ENCODE measurements around the gene NOTCH2.
"Not testable (repeated sequence)": the region's sequence is repeated elsewhere in the genome, so short reads cannot be mapped to it uniquely, and the experiment has no call there.

NOTCH2 gene

DNA sequence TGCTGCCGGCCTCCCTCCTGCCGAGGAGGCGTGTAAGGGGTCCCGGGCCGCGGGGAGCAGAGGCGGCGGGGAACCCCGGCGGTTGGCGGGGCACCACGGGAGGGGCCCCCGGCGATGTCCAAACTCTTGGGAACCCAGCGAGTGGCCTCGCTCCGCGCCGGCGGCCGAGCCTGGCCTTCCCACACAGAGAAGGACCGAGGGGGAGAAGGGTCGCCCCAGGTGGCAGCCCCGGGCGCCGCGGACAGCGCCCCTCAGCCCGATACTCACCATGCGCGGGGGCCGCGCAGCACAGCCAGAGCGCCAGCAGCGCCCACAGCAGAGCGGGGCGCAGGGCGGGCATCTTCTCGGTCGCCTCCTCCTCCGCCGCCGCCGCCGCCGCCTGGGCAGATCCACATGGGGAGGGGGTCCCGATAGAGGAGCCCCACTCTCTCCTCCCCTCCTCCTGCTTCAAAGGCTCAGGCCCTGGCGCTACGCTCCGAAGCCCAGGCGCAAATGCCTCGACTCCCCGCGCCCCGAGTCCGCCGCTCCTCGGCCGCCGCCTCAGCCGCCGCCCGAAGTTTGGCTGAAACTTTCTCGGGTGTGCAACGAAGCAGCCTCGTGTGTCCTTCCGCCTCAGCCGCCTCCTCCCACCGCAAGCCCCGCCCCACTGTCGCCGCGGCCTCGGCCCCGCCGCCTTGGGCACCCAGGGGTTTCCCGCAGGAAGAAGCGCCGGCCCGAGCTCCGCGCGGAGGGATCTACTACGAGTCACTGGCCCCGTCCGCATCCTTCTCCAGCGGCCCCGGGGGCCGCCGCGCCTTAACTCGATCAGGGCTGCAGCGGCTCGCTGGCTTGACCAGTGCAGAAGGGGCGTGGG lies at the start of gene NOTCH2:
TSS of gene NOTCH2 (minus strand) at position 596 of the 853 bp plus-strand sequence. CDS start at position 340, 256 bp downstream.
- DNase-seq = peak; percentile 5

DNA sequence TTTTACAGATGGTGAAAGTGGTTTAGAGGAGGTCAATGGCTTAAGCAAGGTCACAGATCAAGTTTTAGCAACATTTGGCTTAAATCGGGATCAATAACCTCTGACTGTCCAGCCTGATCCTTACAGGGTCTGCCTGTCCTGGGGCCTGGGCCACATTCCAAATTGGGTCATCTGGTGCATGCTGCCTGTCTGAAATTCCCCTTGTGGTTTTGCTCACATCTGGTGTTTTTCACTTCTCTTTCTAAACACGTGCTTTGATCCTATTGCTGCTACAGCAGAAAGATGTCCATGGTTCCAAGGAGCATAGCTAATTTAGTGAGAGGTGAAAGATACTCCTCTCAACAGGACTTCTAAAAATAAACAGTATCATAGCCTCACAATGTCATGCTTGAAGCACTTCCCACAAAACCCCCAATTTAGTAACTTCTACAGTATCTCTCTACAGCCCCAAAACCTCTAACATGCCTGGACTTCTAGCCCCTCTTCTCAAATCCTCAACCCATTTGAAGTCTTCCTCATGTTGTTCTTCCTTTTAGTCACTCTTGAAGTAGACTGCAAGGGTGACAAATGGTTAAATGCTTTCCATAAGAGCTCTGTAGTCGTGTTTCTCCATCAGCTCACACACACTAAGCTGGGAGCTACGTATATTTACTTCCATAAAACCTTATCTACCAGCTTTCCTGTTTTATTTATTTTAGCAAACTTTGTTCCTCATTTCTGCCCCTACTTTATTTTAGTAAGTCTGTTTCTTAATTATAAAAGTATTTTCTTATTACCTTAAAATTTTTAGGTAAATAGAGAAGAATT lies 48.1 kb upstream of the NOTCH2 start:
- not testable (repeated sequence) for DNase-seq

- DNase-seq = not testable (repeated sequence)
Observed at GRCh38 chr1:120116094-120116493, 46.6 kb upstream of the NOTCH2 start.

DNA sequence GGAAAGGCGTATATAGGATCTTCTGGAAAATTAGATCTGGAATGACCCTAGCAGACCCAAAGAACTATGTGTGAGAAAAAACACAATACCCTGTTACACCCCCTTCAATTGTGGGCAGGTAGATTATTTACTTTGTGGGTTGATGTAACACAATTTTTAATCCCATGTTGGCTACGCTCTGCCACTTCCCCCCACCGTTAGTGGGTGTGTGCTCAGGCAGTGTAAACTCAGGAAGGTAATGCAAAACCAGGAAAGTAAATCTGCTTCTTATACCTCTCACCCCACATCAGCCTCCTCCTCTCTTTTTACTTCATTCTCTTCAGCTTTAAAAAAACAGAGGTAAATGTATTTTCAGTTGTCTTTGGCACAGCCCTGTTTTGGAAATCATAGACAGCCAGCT lies 43.7 kb upstream of the NOTCH2 start:
- DNase-seq = not testable (repeated sequence)

DNA sequence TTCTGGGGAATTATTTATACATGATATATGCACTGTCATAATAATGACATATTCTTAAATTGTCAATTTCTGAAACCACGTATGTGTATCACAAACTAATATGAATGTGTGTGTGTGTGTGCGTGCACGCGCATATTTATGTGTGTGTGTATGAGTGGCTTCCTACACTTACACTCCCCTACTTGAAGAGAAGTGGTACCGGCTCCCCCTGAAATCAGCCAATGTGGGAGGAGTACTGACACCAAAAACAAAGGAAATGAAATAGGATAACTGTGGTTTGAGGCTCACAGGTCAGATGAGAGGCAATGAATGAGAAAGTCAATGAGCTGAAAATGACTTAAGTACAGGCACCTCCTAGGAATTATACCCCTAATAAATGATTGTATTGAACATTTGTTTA lies 42.8 kb upstream of the NOTCH2 start:
- not testable (repeated sequence) for DNase-seq

DNA sequence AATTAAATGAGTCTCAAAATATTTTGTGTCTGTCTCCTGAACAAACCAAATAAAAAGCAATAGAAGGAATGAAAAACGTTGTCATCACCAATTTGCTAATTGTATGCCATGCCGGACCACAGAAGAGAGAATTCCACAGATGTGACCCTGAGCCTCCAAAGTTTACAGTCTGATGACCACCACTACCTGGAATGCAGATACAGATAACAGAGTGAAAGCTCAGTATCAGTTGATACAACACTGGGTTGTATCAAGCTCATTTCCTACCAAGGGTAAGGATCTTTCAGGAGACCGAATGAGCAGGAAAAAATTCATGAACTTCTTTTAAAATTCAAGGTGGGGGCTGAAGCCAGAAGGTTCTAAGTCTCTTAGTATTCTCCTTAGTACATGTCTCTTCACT lies 42.3 kb upstream of the NOTCH2 start:
- DNase-seq = not testable (repeated sequence)

DNA sequence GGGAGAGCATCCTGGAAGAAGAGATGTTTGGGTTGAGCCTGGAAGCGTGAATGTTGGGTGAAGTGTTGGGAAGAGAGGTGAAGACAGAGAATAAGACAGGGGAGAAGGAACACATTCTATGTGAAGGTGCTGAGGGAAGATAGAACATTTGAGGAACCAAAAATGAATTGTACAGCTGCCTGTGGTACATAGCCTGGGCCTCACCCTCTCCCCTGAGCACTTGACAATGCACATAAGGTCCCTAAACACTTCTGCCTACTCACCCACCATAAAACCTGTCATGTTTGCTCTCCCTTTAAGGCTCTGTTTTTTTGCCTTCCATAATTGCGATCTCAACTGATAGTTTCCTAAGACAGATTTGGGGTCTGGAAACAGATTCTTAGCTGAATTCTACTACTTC lies 41.5 kb upstream of the NOTCH2 start:
- DNase-seq = not testable (repeated sequence)

DNA sequence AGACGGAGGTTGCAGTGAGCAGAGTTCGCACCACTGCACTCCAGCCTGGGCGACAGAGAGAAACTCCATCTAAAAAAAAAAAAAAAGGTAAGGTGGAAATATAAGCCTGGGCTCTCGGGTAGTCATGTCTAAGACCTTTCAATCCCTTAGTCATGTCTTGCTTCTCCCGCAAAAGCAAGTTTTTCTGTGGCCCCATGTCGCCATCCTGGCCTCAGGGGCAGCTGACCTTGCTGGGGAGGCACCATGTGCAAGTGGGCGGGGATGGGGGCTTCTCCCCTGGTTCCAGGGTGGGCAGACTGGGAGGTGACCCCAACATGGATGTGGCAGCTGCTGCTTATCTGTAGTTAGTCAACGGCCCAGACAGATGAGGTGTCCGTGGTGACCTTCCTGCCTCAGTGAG lies 40.2 kb upstream of the NOTCH2 start:
- not testable (repeated sequence) for DNase-seq

DNA sequence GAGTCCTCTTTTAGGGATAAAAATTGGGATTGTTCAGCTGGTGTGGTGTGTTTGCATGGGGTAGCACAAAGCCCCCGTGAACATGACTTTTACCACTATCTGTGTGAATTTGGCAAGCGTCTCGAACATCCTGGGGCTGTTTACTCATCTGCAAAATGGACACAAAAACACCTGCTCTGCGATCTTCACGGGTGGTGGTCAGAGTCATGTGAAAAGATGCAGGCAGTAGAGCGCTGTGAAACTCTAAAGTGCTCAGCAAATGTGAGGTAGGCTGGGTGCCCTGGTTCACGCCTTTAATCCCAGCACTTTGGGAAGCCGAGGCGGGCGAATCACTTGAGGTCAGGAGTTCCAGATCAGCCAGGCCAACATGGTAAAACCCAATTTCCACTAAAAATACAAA lies 39.7 kb upstream of the NOTCH2 start:
- not testable (repeated sequence) for DNase-seq

DNA sequence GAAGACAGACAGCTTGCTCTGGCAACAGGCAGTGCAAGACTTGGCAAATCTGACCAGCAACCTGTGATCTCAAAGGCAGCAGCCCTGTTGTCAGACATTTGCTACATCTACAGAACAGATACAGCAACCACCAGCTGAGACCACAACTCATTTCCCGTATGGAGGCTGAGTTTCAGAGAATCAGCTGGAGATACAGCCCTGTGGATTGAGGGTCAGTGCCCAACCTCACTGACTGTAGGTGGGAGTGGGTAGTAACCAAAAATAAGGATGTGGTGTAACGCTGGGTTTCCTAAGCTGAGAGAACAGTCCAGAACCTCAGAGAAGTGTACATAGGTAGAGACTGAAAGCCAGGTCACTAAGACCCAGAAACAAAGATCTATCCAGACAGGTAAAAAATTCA lies 35.8 kb upstream of the NOTCH2 start:
- DNase-seq = not testable (repeated sequence)

DNA sequence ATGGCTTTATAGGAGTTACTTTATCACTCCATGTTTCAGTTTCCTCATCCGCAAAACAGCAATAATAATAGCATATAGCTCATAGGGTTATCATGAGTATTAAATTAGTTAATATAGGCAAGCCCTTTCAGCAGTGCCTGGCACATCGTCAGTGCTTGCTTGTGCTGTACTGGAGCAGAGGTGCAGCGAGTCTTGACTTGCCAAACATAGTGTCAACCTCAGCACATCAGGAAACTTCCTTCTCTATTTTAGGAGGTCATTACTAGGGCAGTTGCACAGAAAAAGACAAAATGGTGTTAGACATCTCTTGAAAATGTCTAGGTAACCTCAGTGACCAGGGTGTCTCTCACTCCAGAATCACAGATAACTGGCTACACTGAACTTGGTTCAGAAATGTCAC lies 34.3 kb upstream of the NOTCH2 start:
- DNase-seq = not testable (repeated sequence)

DNA sequence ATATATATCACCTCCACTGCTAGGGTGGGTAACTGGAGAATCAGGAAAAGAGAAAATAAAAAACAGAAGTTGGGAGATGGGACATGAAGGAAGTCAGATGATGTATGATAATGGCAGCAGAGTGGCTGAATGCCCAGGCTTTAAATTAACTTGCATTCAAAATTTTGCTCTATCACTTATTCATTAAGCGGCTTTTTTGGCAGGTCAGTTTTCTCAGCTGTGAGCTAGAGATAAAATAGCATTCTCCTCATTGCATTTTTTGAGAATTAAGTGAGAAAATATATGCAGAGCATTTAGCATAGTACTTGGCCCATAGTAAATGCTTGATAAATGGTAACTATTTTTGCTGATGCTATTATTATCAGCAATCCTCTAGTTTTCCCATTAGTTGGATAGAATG lies 32.1 kb upstream of the NOTCH2 start:
- not testable (repeated sequence) for DNase-seq

- not testable (repeated sequence) for DNase-seq
Observed at GRCh38 chr1:120100590-120100989, 31.1 kb upstream of the NOTCH2 start.

DNA sequence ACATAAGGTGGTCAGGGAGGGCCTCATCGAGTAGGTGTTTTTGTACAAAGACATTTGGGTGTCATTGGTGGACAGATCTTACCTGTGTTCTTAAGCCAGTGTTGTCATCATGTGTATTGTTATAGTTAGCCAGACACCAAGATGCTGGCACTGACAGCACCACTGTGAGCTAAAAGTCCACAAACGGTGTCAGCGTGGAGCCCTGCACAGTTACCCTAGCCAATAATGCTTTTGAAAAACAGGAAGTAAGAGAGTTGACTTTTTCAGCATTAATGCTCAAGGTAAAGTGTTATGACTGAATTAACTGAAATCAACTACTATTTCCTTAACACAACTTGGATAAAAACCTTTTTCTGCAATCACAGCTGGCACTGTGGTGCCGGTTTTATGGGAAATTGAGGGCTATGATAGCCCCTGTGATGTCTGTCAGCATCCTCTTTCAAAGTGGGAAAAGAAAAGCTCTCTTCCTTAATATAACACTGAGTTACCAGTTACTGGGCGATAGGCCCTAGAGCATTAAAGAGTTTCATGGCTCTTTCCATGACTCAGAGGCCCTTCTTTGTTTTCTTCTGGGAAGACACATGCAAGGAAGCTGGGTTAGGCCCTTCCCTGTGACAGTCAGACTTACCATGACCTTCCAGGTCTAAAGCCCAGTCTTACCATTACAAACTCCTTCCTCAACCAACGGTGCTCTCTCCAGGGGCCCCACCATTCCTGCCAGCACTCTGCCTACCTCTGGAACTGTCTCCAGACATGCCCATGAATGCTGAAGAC lies 29.7 kb upstream of the NOTCH2 start:
- not testable (repeated sequence) for DNase-seq

DNA sequence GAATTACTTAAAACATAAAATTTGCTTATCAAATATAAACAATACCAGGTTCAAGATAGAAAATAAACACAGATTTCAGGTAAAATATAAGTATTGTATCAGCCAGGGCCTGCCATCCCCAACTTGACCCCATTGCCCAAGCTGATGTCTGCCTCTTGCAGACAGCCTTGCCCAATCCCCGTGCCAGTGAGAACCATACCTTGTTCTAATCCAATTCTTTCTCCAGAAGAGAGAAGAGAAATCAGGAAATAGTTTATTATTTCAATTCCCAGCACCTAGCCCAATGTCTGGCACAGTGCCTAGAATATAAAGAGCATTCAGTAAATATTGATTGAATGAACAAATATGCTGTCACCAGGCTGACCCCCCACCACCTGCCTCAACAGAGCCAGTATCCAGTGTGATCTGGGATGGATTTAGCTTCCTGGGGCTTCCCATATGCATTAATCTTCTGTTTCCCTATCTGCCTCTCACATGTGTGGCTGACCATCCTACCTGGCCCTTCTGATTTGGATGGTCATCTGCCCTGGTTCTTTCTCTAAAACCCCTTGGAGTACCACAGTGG lies 27.6 kb upstream of the NOTCH2 start:
- DNase-seq = not testable (repeated sequence)

DNA sequence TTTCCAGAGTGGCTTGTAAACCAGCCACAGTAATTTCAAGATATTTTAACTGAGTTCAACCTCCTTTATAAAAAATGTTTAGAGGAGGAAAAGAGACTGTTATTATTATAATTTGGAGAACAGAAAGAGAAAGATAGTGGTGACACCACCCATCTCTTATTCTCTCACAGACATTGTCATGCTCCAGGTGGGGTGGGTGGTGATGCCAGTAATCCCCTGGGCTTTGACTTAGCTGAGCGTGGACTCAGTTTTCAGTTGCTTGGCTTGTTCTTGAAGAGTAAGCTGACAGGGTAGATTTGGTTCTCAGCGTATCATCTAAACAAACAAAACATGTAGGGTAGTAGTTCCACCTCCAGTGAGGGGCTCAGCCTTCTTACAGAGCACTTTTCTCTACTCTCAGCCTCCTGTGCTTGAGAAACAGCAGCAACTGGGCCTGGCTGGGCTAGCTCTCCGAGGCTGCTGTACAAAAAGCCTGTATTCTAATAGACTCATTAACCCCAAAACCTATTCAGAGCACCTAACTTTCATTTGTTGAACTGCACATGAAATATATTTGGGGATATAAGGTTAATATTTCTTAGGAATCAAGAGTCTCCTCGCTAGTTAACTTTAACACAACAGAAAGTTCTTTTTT lies 24.2 kb upstream of the NOTCH2 start:
- not testable (repeated sequence) for DNase-seq

DNA sequence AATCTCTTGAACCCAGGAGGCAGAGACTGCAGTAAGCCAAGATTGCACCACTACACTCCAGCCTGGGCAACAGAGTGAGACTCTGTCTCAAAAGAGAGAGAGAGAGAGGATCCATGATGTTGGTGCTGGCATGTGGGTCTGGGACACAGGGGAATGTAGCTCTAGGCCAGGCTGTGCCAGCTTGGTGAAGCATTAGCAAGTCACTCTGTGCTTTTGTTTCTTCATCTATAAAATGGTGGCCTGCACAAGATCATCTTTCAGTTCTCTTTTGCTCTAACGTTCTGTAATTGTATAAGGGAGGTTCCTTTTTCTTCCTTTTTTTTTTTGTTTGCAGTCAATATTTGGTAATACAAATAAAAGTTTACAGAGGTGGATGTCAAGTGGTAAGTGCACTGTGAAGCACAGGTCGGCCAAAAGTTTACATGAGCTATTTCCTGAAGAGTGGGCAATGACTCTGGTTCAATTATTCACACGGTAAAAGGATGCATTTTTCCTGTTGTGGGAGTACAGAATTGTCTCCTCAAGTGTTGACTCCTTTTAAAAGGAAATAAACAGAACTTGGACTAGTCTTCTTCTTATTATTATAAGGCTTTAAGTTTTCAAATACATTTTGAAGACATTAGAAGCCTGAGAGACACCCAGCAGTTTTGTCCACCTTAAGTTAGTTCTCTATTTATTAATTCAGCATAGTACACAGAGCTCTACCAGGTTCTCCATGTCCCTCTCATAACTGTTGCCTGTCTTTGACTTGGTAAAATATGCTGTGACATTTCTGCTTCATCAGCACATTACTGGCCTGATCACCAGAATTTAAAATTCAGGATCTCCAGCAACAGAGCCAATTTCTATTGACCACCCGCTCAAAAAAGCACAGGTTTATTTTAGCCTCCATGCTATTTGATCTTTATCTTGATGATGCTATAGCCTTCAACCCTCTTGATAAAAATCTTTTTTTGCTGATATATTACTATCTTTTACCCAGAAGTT lies 23.1 kb upstream of the NOTCH2 start:
- not testable (repeated sequence) for DNase-seq

GRCh38 chr1:120090830-120091229 lies 21.4 kb upstream of the NOTCH2 start:
- DNase-seq = not testable (repeated sequence)

DNA sequence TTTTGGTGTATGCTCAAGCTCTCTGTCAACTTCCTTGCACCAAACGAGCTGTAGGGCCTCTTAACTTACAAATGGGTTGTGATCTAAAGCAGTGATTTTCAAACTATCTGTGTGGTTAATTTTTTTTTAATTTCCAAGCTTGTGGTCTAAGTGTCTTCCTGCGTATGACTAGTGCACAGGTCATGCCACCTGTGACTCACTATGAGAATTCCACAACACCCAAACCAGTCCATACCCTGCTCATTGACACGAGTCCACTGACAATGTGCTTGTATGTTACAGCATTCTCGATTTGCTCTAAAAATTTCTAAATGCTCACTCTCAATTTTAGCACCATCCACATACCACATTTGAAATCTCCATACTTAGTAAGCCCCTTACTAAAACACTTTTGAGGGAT lies 18.5 kb upstream of the NOTCH2 start:
- not testable (repeated sequence) for DNase-seq

- not testable (repeated sequence) for DNase-seq
Observed at GRCh38 chr1:120069920-120070214, 405 bp upstream of the NOTCH2 start.

GRCh38 chr1:120068683-120069066 lies 787 bp downstream of the NOTCH2 start:
- not testable (repeated sequence) for DNase-seq
